ENCODE data around the gene DRGX.

DRGX gene

DNA sequence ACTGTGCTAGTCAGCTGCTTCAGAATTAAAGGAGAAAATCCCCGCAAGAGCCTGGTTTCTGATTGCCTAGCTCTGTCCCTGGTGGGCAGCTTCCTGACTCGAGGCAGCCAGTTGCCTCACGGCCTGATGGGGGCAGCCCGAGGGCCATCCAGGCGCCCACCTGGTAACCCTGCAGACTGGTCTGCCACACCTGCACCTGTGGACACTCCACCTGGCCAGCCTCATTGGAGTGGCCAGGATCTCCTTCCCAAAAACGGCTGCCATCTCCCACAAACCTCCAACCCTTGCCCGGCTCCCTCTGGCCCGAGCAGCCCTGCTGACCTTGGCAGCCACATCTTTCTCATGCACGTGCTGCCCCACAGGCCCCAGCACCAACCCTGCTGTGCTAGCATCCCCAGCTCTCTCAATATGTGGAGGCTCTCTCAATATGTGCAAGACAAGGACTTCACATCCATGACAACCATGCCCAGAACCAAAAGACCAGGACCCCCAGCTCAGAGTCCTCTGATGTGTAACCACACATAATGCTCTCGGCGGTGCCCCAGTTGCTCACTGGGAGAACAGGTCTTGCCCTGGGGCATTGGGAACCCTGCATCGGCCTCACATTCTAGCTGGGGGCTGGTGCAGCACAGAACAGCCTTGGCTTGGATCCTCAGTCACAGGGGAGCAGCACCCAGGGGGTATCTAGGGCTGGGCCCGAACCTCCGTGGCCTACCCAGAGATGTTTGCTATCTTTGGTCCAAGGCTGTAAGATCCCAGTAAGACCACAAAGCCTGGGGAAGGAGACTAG is 14.6 kb downstream of the DRGX start:
- DNase-seq: no peak

DNA sequence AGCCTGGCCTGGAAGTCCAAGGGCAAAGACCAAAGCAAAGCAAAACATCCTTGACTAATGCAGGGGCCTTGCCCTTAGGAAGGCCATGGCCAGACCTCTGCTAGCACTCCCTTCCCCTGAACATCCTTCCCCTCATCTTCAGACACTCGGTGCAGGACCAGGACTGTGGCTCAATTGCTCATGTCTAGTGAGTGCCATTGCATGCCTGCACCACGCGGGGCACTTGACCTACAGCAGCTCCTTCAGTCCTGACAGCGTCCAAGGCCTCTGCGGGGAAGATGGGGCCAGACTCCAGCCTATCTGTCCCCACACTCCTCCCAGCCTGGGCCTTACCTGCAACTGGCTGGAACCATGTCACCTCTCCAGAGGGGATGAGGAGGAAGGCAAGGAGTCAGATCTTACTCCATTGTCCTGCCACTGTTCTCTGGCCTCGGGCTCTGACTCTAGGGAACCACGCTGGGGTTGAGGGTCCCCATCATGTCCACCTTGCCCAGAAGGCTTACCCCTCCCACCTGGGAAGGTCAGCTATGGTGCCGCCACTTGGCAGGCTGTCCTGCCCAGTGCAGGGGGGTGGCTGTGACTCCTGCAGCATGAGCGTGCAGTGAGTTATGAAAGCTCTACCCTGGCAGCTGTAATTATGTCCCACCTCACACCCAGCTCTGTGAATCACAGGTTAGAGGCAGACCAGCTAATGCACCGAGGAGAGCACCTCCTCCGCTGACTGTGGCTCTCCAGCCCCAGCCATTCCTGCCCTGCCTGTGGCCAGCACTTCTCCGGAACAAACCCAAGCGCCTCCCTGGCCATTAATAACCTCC is 16.1 kb downstream of the DRGX start:
- DNase-seq: no peak

GRCh38 chr10:49377256-49377655 is 18.6 kb downstream of the DRGX start:
- no peak for DNase-seq

- DNase-seq: no peak
These were observed 20.3 kb downstream of the DRGX start for GRCh38 chr10:49375611-49376010.

DNA sequence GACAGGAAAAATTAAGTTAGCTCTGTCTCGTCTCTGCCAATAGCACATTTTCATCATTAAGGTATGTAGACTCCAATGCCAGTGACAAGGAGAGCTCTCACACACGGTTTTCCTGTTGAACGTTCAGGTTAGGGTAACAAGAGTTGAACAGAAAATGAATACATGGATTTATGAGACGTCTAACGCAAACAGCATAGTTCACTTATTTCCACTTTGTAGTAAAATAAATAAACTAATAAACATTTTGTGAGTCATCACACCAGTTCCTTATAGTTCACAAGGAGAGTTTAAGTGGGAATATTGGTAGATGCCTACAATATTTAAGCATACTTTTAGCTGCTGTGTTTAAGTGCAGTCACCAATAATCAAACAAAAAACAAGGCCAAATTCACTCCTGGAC is 21.1 kb downstream of the DRGX start:
- DNase-seq: no peak

DNA sequence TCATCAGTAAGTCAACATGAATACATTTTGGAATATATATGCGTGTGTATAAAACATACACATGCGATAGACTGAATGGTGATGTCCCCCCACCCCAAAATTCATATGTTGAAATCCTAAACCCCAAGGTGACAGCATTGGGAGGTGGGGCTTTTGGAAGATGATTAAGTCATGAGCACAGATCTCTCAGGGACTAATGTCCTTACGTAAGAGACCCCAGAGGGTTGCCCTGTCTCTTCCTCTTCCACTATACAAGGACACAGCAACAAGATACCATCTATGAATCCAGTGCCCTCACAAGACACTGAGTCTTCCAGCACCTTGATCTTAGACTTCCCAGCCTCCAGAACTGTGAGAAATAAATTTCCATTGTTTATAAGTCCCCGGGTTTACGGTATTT is 22.5 kb downstream of the DRGX start:
- no peak for DNase-seq

- no peak for DNase-seq
These were observed 23.9 kb downstream of the DRGX start for GRCh38 chr10:49371967-49372366.

GRCh38 chr10:49370326-49371100 is 25.4 kb downstream of the DRGX start:
- DNase-seq: no peak

GRCh38 chr10:49369216-49370162 is 26.4 kb downstream of the DRGX start:
- no peak for DNase-seq

GRCh38 chr10:49368256-49368655 is 27.6 kb downstream of the DRGX start:
- no peak for DNase-seq

DNA sequence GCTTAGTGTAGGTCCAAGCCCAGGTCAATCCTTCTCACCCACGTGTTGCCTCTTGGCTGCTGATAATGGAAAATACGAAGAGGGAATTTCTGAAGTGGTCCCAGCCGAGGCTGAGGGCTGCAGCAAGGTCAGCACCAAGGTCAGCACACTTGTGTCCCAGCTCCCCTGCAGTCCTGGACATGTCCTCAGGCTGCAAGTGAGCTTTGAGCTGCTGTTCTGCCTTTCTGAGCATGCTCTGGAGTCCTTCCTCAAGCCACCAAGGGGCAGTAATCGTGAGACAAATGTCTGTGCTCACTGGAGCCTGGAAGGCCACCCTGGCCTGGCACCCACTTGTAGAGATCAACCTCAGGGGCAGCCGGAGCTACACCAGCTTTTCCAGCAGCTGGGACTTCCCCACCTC is 28.3 kb downstream of the DRGX start:
- DNase-seq: no peak

- DNase-seq: no peak
These were observed 29.4 kb downstream of the DRGX start for GRCh38 chr10:49366460-49366859.

DNA sequence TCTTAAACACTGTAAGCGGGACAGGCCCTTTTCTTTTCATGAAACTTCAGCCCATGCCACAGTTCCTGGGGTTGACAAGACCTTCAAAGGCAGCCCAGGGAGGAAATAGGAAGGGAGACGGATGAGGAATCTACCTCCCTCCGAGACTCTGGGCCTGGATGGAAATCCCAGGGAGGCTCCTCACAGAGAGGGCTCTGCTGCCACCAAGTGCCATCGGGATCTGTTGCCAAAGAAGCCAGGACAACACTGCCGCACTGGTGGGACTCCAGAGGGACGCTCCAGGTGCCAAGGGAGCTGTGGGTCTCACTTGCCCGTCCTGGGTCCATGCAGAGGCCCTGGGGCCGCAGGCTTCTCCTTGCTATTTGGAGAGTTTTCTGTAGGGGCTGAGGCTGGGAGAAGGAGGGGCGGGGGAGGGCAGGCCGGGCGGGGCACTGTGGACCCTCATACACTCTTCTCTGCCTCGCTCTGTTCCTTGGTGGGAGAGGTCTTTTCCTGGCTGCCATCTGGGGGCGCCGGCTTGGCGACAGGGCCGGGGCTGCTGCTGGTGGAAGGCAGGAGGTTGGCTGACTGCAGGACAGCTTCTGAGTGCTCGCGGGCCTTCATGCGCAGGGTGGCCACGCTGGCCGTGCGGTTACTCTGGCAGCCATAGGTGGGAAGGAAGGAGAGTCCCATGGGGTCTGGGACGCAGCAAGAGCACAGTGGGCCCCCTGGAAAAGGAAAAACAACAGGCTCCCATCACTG is 30.0 kb downstream of the DRGX start:
- DNase-seq: no peak

GRCh38 chr10:49365275-49365674 is 30.6 kb downstream of the DRGX start:
- DNase-seq: no peak

GRCh38 chr10:49364747-49365146 is 31.1 kb downstream of the DRGX start:
- no peak for DNase-seq

- no peak for DNase-seq
These were observed 31.8 kb downstream of the DRGX start for GRCh38 chr10:49364051-49364450.

DNA sequence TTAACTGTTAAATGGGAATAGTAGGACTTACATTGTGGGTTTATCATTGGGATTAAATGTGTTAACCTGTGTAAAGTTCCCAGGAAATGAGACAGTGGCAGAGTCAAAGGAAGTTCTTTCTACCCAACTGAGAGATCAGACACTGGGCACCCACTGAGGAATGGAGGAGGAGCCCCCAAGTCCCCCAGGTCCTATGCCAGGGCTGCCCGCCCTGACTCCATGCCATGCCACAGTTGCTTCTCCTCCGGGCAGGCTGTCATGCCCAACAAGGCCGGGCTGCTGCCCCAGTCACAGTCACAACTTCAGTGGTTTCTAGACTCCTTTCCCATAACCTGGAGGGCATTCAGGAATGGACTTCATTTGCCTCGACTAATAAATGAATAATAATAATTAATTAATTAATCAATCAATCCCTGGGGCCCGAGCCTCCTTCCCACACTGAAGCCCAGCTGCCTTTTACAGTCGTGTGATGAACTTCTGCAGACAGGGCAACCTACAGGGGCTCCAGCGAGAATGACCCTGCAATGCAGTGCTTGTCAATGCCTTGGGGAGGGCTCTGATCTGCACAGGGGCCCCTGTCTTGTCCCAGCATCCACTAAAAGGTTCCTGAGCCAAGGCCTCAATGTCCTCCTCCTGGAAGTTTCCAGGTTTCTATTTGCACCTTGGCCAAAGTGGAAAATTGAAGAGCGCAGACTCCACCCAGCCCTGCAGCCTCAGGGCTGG is 32.4 kb downstream of the DRGX start:
- DNase-seq: no peak

DNA sequence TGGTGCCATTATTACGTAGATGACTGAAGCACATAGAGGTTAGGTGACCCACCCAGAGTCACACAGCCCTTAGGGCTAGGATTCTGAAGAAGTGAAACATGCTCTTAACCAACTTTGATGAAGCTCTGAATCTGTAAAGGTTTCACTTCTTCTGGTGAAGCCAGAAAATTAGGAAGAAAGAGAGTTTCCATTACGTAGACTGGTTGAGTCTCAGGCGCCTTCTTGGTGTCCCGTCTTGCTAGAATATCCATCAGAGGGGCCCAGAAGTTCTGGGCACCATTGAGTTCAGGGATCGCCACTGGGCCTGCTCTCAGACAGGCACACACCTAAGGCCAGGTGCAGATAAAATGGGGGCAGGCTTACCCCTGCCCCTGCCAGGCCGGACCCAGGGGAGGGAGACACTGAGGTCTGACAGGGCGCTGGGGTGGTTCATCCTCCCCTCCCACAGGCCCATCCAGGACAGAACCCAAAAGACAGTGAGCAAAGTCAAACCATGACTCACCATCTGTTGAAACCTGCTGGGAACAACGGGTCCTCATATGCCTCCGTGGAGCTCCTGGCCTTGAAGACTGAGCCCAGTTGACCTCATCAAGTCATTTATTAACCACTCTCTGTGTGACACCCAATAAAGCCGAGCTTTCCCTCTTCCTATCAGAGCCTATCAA is 33.2 kb downstream of the DRGX start:
- DNase-seq: no peak

DNA sequence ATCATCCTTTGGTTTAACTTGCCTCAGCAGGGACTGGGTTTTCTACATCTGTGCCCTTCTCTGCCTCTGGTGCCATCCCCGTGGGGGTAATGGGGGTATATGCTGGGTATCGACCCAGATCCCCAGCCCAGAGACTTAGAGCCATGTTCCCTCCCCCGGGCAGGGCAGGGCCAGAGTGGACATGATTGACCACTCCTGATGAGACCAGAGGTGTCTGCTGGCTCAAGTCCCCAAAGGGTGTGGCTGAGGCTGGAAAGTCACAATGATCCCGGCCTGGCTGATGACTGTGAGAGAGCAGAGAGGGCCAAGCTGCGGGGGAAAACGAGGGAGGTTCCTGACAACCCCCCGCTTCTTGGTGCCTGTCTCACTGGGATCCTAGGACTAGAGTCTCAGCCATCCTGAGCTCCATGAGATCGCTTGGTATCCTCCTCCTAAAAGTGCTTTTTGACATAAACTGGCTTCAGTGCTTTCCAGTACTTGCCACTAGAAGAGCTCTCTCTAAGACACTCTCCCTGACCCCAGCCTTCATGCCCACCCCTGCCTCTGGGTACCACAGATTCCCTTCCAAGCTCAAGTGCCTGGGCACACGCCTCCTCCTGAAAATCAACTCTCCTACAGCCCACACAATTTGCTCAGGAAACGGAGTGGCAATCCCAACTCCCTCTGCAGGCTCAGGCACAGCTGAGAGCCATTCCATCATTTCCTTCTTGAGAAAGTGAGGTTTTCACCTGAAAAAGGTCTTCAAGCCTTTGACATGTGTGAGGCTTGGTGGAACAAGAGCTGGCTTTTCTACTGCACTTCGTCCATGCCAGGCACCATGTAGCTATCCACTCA is 33.9 kb downstream of the DRGX start:
- no peak for DNase-seq

Measured in NCI-H2029 (cell line).